G401 (cell line): ENCODE measurements around the gene DNAJB2. TPM values are rescaled to one million over a fixed set of nuclear protein-coding genes. Genes with fewer than 3 reads are reported as not detected.
"Not testable (repeated sequence)": the region's sequence is repeated elsewhere in the genome, so short reads cannot be mapped to it uniquely, and the experiment has no call there.

Experiments used
- DNase-seq: peaks from one replicate; pipeline ENCODE4 v3.0.0-alpha.2; 2015; ENCODE audit warnings: low spot score
- in situ Hi-C: cut with HindIII; loops from 2 replicates; pipeline ENCODE4 v1.10.0; 2016; ENCODE audit warnings: low sequenced_read_pairs, mixed read lengths
- total RNA-seq: library from RNA; depleted of rRNA; stranded (reverse); fragments of >200 nt; shearing (Covaris generic); gene quantifications from 2 replicates; pipeline ENCODE4 v1.2.3, GENCODE V29; 2014

Gene DNAJB2
- total RNA-seq, 1 experiment from 2014 or later, result 123 TPM

DNA sequence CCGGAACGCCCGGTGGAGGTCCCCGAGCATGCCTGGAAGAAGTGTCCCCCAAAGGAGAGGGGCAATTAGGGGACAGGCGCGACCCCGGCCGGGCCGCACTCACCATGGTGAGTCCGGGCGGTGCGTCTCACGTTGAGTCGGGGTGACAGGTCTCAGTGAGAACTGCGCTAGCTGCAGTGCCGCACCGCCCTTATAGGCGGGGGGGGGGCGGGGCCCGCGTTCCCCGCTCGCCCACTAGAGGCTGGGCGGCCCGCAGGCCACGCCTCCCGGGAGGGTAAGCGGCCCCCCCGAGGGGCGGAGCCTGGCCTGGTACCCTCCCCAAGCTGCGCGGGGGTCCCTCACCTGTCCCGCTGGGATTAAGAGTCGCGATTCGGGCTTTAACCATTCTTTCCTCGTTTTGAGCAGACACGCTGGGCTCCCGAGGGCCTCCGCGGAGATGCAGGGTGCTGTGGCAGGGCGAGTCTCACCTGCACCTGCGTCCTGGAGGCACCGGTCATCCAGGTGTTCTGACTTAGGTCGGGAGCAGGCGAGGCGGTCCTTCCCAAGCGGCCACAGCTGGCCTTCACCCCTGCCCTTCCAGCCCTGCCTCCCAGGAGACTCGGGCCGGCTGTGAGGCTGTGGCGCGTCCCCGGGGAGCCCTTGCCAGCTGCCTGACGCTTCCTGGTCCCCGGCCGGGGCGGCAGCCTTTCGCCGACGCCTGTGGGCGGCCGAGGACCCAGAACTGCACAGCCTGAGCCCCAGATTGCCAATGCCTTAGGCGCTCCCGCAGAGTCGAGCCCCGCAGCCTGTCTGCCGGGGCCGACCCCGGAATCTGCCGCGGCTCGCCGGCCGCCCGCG lies 25.2 kb upstream of the DNAJB2 start, which contains the start of gene TUBA4A:
TSS of gene TUBA4A (minus strand) at position 166 of the 837 bp plus-strand sequence. CDS start at position 106, 60 bp downstream.
- peak; percentile 91 for DNase-seq
- in situ Hi-C loops, result no loop called here

DNA sequence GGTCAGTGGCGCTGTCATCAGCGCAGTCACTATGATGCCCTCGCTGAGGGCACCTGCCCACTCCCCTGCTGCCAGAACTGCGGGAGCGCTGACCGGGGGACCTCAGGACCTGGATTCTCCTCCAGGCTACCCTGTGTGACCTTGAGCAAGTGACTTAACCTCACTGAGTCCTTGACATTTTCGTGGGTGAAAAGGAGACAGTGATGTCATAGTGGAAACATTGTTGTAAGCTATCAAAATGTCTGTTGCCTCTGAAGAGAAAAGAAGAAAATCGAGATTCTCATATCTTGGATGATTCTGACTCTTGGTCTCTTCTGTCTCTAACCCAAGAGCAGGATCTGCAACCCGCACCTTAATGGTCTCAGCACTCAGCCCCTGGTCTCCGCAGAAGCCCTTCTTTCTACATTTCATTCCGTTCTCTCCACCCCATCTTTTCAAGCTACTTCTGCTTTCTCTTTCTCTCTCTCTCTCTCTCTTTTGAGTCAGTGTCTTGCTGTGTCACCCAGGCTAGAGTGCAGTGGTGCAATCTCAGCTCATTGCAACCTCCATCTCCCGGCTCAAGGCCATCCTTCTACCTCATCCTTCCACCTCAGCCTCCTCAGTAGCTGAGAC lies 24.5 kb upstream of the DNAJB2 start:
- in situ Hi-C loops, result no loop called here
- peak; percentile 24 for DNase-seq

DNA sequence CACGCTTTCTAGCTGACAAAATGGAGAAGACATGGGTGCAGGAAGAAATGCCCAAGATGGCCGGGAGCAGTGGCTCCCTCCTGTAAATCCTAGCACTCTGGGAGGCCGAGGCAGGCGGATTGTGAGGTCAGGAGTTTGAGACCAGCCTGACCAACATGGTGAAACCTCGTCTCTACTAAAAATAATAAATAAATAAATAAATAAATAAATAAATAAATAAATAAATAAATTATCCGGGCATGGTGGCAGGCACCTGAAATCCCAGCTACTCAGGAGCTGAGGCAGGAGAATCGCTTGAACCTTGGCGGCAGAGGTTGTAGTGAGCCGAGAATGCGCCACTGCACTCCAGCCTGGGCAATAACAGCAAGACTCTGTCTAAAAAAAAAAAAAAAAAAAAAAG lies 20.2 kb upstream of the DNAJB2 start:
- in situ Hi-C loops, DNase-seq: not testable (repeated sequence)

DNA sequence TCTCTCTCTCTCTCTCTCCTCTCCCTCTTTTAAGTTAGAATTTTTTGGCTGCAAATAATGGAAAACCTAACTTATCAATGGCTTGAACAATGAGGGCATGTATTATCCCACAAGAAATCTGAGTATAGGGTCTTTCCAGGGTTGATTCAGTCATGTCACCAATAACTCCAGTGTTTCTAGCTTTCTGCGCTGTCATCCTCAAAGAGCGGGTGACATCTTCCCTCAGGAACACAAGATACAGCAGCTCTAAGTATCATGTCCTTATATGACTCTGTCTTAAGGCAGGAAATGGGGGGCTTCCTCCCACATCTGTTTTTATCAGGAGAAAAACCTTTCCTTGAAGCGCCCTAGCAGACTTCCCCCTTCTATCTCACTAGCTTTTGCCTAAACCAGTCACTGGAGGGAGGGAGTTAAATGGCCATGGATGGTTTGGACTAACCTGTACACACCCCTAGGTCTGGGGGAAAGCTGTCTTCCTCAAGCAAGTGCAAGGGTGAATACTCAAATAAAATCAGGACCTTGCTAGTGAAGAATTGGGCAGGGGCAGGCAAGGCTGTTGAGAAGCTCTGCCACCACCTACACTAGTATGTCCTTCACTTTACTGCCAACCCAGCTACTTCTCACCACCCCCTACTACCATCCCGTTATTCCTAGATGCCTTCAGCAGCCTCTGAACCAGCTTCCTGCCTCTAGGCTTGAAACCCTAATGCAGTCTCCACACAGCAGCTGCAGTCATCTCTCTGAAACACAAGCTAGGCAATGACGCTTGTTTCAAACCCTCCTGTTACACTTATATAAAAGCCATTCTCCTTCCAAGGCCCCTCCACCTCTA lies 17.9 kb upstream of the DNAJB2 start:
- DNase-seq, result no peak
- in situ Hi-C loops, result no loop called here

DNA sequence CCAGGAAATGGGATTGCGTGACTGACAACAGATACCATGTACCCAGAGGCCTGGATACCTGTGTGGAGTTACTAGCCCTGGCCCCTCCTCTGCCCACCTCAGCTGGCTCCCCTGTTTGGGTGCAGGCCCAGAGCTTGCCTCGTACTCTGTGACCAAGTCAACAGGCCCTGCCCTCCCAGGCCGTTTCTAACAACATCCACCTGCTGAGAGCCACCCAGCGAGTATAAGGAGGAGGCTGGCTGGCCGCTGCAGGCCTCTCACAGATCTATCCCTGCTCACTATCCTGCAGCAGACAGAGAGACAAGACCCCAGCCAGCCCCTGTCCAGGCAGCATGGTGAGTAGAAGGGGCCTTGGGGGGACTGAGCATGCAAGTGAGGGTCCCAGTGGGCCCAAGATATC lies 12.9 kb upstream of the DNAJB2 start:
- in situ Hi-C loops, result no loop called here
- no peak for DNase-seq

DNA sequence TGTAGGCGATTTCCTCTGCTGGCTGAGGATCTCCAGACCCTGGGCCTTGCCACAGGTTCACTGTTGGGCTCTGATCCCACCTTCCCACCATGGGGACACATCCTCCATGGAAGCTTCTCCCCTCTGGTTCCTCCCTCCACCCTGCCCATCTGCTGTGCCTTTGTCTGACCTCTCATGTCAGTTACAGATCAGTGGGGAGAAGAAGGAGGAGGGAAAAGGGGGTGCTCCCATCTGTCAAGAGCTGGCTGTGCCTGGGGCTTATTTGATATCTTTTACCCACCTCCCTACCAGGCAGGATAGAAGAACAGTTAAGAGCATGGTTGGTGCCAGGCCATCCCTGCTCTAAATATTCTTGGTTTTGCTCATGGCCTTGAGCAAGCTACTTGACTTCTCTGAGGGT lies 12.3 kb upstream of the DNAJB2 start:
- no peak for DNase-seq
- in situ Hi-C loops, result no loop called here

DNA sequence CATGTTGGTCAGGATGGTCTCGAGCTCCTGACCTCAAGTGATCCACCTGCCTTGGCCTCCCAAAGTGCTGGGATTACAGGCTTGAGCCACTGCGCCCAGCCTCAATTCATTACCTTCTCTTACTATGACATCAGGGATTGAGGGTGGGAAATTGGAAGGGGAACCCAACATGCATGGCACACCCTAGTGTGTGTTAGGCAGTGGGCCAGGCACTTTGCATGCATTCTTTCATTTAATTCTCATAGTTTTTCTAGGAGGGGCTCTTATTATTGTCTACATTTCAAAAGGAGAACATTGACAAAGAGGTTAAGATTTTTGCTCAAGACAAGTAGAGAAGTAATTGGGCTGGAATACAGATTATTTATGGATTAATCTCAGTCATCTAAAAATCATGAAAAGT lies 10.9 kb upstream of the DNAJB2 start:
- in situ Hi-C loops, result no loop called here
- no peak for DNase-seq

DNA sequence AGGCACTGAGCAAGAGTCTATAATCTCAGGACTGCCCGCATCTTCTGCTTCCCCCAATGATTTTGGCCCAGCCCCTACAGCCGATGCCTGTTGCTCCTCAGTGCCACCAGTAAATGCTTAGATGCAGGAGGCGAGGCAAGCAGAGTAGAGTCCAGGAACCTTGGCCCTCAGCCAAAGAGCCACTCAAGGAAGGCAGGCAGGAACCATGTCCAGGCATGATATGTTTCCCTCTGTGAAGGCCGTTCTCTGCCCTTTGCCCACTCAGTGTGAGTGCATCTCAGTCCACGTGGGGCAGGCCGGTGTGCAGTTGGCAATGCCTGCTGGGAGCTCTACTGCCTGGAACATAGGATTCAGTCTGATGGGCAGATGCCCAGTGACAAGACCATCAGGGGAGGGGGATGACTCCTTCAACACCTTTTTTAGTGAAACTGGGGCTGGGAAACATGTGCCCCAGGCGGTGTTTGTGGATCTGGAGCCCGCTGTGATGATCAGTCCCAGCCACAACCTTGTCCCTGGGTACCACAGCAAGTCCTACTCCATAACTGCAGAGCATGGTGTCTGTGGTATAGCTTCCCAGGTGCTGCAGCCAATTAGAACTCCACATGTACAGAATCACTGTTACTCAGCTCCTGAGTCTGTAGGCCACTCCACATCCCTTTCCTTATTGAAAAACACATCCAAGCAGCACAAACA lies 9.7 kb upstream of the DNAJB2 start:
- no peak for DNase-seq
- in situ Hi-C loops, result no loop called here

DNA sequence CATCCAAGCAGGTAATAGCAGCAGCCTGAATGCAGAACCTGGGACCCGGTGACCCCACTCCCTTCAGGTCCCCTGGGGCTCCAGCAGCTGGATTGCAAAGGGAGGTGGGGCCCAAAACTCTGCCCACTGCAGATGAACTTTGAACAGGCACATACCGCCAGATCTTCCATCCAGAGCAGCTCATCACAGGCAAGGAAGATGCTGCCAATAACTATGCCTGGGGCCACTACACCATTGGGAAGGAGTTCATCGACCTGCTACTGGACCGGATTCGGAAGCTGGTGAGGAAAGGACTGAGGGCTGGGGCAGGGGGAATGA lies 9.2 kb upstream of the DNAJB2 start:
- no peak for DNase-seq
- in situ Hi-C loops, result no loop called here

DNA sequence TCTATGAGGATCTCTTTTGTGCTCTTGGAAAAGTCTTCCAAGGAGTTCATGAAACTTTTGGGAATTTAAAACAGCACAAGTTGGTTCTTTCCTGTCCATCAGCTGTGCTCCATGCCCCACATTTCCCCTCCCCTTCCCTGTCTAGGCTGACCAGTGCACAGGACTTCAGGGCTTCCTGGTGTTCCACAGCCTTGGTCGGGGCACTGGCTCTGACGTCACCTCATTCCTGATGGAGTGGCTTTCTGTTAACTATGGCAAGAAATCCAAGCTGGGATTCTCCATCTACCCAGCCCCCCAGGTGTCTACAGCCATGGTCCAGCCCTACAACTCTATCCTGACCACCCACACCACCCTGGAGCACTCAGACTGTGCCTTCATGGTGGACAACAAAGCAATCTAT lies 8.1 kb upstream of the DNAJB2 start:
- in situ Hi-C loops, result no loop called here
- DNase-seq, result no peak

DNA sequence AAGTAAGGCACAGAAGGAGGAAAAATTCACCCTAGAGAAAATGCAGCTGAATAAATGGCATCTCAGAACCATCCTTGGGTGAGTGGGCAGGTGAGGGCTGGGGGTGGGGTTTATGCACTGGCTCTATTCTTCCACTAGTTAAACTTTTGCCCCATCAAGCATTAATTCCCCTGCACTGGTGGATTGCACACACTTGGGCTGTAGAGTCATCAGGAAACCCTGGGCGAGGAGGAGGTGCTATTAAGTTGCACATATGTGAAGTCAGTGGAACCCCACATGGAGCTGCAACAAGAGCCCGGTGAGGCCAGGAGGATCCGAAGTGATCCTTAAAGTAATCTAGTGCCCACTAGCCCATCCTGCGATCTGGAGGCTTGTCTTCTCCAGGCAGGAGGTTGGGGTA lies 6.8 kb upstream of the DNAJB2 start:
- DNase-seq, result no peak
- in situ Hi-C loops, result no loop called here

DNA sequence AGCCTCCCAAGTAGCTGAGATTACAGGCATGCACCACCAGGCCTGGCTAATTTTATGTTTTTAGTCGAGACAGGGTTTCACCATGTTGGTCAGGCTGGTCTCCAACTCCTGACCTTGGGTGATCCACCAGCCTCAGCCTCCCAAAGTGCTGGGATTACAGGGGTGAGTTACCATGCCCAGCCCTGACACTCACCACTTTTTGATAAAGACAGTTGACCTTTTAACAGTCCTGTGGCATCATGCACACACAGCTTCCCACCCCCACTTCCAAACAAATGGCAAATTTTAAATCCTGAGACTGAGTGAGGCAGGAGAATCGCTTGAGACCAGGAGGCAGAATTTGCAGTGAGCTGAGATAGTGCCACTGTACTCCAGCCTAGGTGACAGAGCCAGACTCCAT lies 6.2 kb upstream of the DNAJB2 start:
- DNase-seq, result no peak
- in situ Hi-C loops, result no loop called here

DNA sequence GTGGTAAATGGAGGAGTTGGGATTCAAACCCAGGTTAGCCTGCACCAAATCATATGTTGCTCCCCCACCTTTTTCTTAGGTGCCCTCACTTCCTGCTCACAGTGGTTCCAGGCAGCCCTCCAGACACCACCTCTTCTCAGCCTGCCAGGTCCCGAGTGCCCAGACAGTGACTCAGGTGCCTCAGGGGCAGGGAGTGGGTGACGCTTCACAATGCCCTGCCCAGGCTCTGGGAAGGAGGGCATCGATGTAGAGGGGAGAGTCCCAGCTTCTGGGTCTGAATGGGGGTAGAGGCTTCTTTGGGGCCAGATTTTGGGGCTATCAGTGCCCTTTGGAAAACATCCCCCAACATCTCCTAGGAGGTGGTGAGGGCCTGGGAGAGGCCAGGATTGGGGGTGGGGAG lies 5.2 kb upstream of the DNAJB2 start:
- in situ Hi-C loops, result no loop called here
- DNase-seq, result no peak

DNA sequence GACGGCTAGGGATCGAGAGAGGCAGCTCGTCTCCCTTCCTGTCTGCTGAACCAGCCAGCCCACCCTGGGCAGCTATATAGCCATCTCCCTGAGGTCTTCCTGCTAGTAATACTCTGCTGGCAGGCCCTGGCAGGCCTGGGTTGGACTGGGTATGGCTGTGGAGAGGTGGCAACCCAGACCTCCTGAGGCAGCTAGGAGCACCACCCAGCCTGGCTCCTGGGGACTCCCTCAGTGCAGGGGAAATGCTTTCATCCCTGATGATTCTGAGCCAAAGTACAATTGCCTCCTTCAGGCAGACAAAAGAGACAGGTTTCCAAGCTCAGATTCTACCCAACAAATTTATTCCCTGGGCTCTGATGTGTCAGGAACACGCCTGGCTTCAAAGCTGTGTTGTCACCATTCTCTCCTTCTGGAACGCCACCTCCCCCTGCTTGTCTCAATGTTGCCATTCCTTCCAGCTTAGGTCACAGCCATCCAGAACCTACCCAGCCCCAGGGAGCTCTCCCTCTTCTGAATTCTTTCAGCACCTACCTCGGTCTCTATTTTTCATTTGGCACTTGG lies 4.7 kb upstream of the DNAJB2 start:
- no peak for DNase-seq
- in situ Hi-C loops, result no loop called here

DNA sequence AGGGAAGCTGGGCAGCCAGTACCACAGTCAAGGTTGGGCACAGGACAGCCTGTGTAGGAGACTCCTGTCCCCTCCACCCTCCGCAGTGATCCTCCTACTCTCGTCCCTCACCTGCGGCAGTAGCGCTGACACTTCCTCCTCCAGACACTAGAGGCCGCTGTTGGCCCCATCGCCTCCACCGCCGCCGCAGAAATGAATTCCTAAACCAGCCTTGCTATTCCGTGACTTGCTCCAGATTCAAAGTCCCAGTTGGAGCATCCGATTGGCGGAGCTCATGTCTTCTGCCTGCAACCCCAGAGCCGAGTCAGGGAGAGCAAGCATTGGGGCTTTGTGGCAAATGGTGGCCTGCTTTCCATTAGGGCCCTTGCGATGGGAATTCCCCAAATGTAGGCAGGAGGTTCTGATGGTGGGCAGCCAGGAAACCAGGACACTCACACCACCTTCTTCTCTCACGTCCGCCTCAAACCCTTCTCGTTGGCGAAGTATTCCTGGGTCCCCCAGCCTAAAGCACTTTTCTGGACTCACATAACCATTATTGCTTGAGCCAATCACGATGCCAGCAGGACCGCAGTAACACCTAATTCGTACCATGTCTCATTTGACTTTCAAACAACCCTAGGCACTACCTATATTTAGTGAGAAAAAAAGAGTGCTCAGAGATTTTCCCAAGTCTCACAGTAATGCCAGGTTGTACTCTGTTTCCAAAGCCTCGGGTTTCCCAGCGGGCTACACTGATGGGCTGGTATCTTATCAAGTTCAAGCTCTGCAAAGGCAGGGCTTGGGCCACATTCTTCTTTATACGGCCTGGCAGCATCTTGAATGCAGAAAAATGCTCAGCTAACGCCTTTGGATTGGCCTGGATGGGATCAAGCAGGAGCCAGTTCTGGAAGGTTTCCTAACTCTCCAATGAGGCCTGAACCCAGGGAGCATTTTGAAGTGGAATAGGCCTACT lies 1.2 kb upstream of the DNAJB2 start:
- peak; percentile 89 for DNase-seq
- in situ Hi-C loops, result no loop called here

DNA sequence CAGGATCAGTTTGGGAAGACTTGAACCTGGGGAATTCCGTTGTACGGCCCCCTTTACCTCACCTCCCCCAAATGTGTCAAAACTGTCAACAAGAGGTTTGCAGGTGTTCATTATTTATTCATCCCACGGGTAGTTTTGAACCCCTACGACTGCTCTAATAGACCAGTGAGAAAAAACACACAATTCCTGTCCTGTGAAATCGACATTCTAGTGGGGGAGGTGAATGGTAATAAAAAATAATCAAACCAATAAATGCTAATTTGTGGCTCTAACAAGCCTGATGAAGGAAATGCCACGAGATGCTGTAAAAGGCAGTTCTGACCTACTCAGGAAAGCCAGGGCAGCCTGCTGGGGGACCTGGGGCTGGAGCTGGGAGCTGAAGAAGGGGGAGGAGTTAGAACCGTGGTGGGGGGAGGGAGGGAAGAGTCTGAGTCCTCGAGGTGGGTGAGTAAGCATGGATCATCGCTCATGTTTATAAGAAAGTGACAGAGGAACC lies 463 bp upstream of the DNAJB2 start:
- no peak for DNase-seq
- in situ Hi-C loops, result no loop called here

DNA sequence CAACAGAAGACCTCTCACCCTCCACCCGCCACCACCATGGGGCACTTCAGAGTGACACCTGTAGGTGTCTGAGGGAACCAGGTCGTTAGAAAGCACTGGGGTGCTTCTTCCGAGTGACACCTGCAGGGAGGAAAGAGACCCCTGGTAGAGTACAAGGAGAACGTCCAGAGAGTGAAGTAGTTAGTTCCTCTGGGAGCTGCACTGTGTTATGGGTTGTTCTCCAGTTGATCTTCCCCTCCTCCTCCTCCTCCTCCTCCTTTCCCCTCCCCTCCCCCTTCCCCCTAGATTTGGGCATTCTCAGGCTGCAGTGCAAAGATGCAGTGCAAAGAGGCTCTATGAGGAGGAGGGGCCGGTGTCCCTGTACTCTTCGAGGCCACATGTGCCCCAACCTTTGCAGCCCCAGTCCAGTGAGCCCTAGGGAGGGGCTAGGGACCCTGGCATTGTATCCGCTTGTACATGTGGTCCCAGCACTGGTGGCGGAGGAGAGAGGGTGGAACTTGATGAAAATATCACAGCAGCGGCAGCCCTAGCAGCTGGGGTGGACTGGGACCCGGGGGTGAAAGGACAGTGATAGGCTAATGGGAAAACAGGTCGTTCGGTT lies 850 bp downstream of the DNAJB2 start:
- in situ Hi-C loops, result no loop called here
- no peak for DNase-seq

DNA sequence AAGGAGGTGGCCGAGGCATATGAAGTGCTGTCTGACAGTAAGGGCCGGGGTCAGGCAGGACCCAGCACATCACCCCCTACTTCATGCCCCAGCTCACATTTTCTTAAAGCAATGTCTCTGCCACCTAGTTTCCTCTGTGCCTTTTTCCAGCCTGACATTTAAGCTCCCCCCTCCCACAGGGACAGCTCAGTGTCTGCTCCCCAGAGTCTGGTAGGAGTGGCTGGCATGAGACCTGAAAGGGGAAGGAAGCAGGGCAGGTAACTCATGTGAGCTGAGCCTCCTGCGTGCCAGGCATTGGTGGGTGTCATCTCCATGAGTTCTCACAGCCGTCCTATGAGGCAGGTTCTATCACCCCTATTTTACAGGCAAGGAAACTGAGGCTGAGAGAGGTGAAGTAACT lies 1.5 kb downstream of the DNAJB2 start:
- no peak for DNase-seq
- in situ Hi-C loops, result no loop called here
